ENCODE results near the gene HSCB. TPM values are rescaled to one million over a fixed set of nuclear protein-coding genes. Genes with fewer than 3 reads are reported as not detected.
"Not testable (repeated sequence)": the region's sequence is repeated elsewhere in the genome, so short reads cannot be mapped to it uniquely, and the experiment has no call there.

The HSCB gene
- total and polyA plus RNA-seq, 2 donors (not counting 1 experiment from before 2014, with no cell fraction given) = 17.7 to 26.6 TPM

GRCh38 chr22:28802595-28803123 is 60.8 kb downstream of the HSCB start:
- TF ChIP-seq CTCF (conservative IDR thresholded peaks at IDR 0.05 in 1 of 2, IDR thresholded peaks at IDR 0.05 in 1 of 2; ENCODE audit: low read depth in 1 of 2, low read length in 2 of 2) (no peak), EZH2 (IDR thresholded peaks at IDR 0.05; ENCODE audit: low read length, missing control alignments) (no peak)
- Histone ChIP-seq H3K9ac (ENCODE audit: insufficient read depth, low read length) (no peak overlapping the region), H3K79me2 (ENCODE audit: control insufficient read depth, insufficient read depth, low read length) (peaks cover 26% of the 10 kb centered on the region), H2AFZ (ENCODE audit: low read length) (no peak overlapping the region), H3K27ac (ENCODE audit: insufficient read depth, low read length) (no peak overlapping the region), H3K27me3 (ENCODE audit: control insufficient read depth, insufficient read depth, low read length) (no peaks in the 10 kb centered on the region), H3K4me1 (ENCODE audit: control insufficient read depth, extremely low read depth, insufficient read depth, low read length) (peaks cover 2% of the 10 kb centered on the region), H3K4me2 (ENCODE audit: extremely low read depth, insufficient read depth, low read length) (no peak overlapping the region), H3K9me3 (ENCODE audit: control insufficient read depth, insufficient read depth, low read depth, low read length) (no peaks in the 10 kb centered on the region), H3K4me3 (replicated peaks in 1 of 4; ENCODE audit: control extremely low read depth in 1 of 4, insufficient read depth in 1 of 4, low read depth in 3 of 4, low read length in 4 of 4) (no peak overlapping the region), H3K36me3 (ENCODE audit: control insufficient read depth, insufficient read depth, low read length) (peaks cover 4% of the 10 kb centered on the region), H4K20me1 (ENCODE audit: control insufficient read depth, extremely low read depth, insufficient read depth, low read length) (no peaks in the 10 kb centered on the region)
- DNase-seq (ENCODE audit: low read depth in 2 of 2) = no peak

GRCh38 chr22:28805426-28805825 is 63.6 kb downstream of the HSCB start:
- not testable (repeated sequence) for H3K79me2 ChIP-seq (ENCODE audit: control insufficient read depth, insufficient read depth, low read length); H3K4me2 ChIP-seq (ENCODE audit: extremely low read depth, insufficient read depth, low read length); H3K4me3 ChIP-seq (replicated peaks in 1 of 4; ENCODE audit: control extremely low read depth in 1 of 4, insufficient read depth in 1 of 4, low read depth in 3 of 4, low read length in 4 of 4); H3K9me3 ChIP-seq (ENCODE audit: control insufficient read depth, insufficient read depth, low read depth, low read length); H2AFZ ChIP-seq (ENCODE audit: low read length); H3K9ac ChIP-seq (ENCODE audit: insufficient read depth, low read length); H3K27ac ChIP-seq (ENCODE audit: insufficient read depth, low read length); H4K20me1 ChIP-seq (ENCODE audit: control insufficient read depth, extremely low read depth, insufficient read depth, low read length); H3K4me1 ChIP-seq (ENCODE audit: control insufficient read depth, extremely low read depth, insufficient read depth, low read length); DNase-seq (ENCODE audit: low read depth in 2 of 2); H3K36me3 ChIP-seq (ENCODE audit: control insufficient read depth, insufficient read depth, low read length); H3K27me3 ChIP-seq (ENCODE audit: control insufficient read depth, insufficient read depth, low read length)

Other genes starting within 250 kb of the HSCB start
- gene TTC28, start 62.2 kb upstream of the HSCB start, total RNA-seq = 22.9 and 31.4 TPM in 2 replicates
- gene TTC28, start 62.2 kb upstream of the HSCB start, polyA plus RNA-seq = 8.2 and 8.6 TPM in 2 replicates
- gene CHEK2, start 219 bp upstream of the HSCB start, total RNA-seq = 13.4 and 14.5 TPM in 2 replicates
- 17.4 and 18.4 TPM in 2 replicates for gene CHEK2, start 219 bp upstream of the HSCB start, polyA plus RNA-seq
- 12.4 and 18.7 TPM in 2 replicates for gene CCDC117, start 30.7 kb downstream of the HSCB start, total RNA-seq
- gene CCDC117, start 30.7 kb downstream of the HSCB start, polyA plus RNA-seq = 14.2 and 16.7 TPM in 2 replicates
- 190 and 241 TPM in 2 replicates for gene XBP1, start 58.5 kb downstream of the HSCB start, total RNA-seq
- gene XBP1, start 58.5 kb downstream of the HSCB start, polyA plus RNA-seq = 110 and 144 TPM in 2 replicates
- 2.3 and 2.6 TPM in 2 replicates for gene ZNRF3, start 141.5 kb downstream of the HSCB start, total RNA-seq
- gene ZNRF3, start 141.5 kb downstream of the HSCB start, polyA plus RNA-seq = 1.1 and 2.5 TPM in 2 replicates

Data from fibroblast of lung (primary cell).